ENCODE results near the gene ENTR1.

GRCh38 chr9:136395020-136395340 is 15.4 kb downstream of the ENTR1 start:
- TF ChIP-seq POLR2A (IDR thresholded peaks at IDR 0.05) = no peak
- TF ChIP-seq, protein P1, sequence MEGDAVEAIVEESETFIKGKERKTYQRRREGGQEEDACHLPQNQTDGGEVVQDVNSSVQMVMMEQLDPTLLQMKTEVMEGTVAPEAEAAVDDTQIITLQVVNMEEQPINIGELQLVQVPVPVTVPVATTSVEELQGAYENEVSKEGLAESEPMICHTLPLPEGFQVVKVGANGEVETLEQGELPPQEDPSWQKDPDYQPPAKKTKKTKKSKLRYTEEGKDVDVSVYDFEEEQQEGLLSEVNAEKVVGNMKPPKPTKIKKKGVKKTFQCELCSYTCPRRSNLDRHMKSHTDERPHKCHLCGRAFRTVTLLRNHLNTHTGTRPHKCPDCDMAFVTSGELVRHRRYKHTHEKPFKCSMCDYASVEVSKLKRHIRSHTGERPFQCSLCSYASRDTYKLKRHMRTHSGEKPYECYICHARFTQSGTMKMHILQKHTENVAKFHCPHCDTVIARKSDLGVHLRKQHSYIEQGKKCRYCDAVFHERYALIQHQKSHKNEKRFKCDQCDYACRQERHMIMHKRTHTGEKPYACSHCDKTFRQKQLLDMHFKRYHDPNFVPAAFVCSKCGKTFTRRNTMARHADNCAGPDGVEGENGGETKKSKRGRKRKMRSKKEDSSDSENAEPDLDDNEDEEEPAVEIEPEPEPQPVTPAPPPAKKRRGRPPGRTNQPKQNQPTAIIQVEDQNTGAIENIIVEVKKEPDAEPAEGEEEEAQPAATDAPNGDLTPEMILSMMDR (IDR thresholded peaks at IDR 0.05) = no peak

All from uterus (tissue), 2 donors.